ENCODE data around the gene COL24A1.

- TF ChIP-seq, protein P1, sequence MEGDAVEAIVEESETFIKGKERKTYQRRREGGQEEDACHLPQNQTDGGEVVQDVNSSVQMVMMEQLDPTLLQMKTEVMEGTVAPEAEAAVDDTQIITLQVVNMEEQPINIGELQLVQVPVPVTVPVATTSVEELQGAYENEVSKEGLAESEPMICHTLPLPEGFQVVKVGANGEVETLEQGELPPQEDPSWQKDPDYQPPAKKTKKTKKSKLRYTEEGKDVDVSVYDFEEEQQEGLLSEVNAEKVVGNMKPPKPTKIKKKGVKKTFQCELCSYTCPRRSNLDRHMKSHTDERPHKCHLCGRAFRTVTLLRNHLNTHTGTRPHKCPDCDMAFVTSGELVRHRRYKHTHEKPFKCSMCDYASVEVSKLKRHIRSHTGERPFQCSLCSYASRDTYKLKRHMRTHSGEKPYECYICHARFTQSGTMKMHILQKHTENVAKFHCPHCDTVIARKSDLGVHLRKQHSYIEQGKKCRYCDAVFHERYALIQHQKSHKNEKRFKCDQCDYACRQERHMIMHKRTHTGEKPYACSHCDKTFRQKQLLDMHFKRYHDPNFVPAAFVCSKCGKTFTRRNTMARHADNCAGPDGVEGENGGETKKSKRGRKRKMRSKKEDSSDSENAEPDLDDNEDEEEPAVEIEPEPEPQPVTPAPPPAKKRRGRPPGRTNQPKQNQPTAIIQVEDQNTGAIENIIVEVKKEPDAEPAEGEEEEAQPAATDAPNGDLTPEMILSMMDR (IDR thresholded peaks at IDR 0.05), result no peak
- no peak for TF ChIP-seq EP300 (IDR thresholded peaks at IDR 0.05)
Observed at GRCh38 chr1:86054396-86054795, 102.2 kb downstream of the COL24A1 start.
